Stimulated activated CD8-positive, alpha-beta memory T cell treated with anti-CD3 and anti-CD28 coated beads, Interleukin-15, amount 100 ng/mL, for 1 hour (primary cell): ENCODE measurements around the gene VWA1.
"Not testable (repeated sequence)": the region's sequence is repeated elsewhere in the genome, so short reads cannot be mapped to it uniquely, and the experiment has no call there.

ENCODE experiments used
- DNase-seq: peaks from one replicate; pipeline ENCODE4 v3.0.0-alpha.2; 2020; ENCODE audit warnings: low read depth

Gene VWA1

DNA sequence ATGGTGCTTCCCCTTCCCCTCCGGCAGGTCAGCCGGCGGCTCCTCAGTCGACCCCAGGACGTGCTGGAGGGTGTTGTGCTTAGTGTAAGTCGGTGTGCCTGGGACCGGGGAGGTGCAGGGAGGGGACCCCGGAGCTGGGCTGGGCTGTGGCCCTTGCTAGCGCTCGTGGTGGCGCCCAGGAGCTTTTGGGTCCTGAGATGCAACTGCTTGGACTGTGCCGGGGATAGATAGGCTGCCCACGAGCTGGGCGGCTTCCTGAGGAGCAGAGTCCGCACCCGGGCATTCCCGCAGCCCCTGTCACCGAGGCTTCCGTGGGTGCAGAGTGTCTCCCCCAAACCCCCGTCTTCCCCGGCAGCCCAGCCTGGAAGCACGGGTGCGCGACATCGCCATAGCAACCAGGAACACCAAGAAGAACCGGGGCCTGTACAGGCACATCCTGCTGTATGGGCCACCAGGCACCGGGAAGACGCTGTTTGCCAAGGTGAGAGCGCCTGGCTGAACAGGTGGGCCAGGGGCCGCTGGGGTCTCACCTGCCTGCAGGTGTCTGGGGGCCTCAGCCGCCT, 50.3 kb downstream of the VWA1 start:
- not testable (repeated sequence) for DNase-seq

DNA sequence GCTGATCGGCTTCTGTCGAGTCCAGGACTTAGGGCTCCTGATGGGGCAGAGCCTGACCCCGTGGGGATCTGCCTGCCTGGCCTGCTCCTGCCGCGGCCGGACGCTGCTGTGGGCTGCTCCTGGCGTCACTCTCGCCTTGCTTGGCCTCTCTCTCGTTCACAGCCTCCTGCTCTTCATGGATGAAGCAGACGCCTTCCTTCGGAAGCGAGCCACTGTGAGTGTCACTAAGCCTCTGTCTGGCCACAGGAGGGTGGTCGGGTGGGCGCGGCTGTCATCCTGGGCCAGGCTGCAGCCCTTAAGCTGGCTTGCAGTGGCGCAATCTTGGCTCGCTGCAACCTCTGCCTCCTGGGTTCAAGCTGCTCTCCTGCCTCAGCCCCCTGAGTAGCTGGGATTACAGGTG, 52.2 kb downstream of the VWA1 start:
- DNase-seq = no peak

DNA sequence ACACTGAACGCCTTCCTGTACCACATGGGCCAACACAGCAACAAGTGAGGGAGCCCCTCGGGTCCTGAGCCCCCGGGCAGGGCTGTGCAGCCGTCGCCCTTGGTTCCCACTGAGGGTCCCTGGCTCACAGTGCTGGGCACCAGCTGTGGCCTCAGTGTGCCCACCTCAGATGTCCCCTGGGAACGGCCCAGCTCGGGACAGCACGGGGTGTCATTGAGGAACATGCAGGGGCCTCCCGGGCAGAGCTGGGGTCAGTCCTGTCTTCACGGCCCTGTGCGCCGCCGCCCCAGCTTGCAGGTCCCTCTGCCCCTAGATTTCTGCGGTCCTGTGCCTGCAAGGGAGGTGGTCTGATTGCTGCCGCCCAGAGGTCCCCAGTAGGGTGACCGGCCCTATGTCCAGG, 53.7 kb downstream of the VWA1 start:
- DNase-seq = no peak

DNA sequence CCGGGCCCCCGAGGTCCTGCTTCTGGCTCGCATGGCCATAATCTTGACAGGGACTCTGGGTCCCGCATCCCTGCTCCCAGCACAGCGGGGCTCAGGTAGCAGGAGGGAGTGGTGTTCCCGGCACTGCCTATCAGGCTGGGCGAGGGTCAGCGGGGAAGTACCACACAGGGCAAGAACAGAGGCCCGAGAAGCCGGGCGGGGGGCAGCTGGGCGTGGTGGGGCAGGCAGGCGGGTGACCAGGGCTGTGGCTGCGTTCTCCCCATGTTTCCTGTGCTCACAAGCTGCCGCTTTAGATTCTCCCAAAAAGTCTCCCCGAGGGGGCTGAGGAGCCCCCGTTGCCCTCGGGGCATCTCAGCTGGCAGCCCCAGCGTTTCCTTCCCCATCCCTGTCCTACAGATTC, 54.4 kb downstream of the VWA1 start:
- no peak for DNase-seq

DNA sequence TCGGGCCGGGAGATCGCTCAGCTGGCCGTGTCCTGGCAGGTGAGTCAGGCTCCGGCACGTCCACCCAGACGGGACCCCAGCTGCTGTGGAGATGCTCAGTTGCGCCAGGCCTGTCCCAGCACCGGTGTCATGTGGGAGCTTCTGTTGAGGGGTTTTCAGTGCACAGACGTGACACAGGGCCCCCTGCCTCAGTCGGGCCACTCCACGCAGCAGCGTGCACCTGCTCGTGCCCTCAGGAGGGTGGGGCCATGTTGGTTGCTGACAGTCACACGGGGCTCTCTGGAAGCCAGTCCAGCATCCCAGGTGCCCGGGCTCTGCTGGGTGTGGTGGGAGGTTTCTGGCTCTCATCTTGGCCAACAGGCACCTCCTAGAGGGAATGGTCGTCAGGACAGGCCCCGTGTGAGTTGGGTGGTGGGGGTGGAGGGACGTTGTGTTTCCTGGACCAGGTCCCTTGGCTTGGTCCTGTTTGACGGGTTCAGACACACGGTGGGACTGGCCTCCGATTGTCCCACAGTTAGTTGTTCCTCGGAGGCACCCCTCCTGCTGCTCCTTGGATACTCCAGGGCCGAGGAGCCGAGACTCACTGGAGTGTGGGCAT, 55.2 kb downstream of the VWA1 start:
- no peak for DNase-seq

DNA sequence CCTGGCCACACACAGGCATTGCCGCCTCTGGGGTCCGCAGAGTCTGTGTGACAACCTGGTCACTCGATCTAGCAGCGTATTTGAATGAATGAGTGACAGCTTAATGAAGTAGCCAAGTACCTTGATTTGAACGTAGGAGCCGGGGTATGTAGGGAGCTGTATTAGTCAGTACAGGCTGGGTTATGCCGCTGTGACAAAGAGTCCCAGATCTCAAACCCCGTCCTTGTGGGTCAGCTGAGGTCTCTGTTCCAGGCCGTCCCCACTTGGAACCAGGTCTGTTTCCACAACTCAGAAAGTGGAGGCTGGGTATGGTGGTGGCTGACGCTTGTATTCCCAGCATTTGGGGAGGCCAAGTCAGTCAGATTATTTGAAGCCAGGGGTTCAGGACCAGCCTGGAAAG, 56.1 kb downstream of the VWA1 start:
- no peak for DNase-seq
